Stimulated activated CD8-positive, alpha-beta memory T cell treated with anti-CD3 and anti-CD28 coated beads, Interleukin-15, amount 100 ng/mL, for 1 hour (primary cell): ENCODE measurements around the gene AGBL4.

Source experiments
- DNase-seq: peaks from one replicate; pipeline ENCODE4 v3.0.0-alpha.2; 2020; ENCODE audit warnings: low read depth

Gene AGBL4

DNA sequence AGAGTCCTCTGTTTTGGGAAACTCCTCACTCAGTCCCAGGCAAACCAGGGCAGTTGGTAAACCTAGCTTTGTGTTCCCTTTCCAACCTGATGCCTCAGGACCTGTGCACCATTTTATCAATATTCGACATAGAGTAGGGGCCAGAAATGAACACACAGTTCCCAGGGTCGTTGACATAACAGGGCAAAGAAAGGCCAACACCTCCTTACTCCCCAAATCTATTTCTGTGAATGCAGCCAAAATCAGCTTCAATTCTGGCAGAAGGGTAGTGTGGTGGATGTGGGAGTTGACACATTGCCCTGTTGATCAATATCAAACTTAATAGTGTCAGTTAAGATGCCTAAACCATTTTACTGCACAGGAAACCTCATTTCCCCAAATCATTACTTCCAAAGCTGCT is 1447.2 kb downstream of the AGBL4 start:
- DNase-seq: no peak

DNA sequence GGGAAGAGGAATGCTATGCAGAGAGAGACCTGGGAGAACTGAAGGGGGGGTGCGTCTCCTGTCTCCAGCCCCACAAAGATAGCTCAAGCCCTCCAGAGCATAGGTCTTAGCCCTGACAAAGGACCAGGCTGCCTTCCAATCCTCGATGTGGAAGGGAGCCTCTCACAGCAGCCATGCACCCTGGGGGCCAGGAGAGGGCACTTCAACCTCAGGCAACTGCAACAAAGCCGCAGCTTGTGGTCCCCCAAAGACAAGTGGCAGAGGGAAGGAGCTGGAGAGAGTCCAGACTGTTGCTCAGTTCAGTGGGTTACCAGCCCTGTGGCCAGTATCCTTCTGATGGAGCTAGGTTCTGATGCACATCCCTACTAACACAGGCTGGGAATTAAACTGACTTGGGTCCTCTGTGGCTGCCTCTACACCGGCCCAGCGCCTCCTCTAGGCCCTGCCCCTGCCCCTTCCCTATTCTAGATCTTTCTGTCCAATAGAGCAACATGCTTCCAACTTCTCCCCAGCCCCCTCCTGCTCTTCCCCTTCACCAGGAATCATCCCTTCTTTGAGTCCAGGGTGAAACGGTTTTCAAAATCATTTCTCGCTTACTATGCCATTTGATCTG is 1451.0 kb downstream of the AGBL4 start:
- DNase-seq: no peak

DNA sequence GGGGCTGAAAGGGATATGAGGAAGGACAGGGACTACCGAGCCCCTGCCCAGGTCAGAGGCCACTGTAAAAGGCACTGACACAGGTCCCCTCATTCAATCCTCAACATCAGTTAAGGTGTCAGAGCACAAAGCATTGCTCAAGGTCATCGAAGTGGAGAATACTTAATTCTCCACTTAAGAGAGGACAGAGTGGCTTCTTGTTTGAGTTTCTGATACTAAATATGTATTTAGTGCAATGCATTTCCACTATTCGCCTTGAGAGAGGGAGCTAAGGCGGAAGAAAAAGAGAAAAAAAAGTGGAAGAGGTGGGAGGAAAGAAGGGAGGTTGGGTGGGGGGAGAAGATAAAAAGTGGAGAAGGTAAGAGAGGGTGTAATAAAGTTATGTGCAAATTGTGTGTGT is 1451.6 kb downstream of the AGBL4 start:
- DNase-seq: no peak

DNA sequence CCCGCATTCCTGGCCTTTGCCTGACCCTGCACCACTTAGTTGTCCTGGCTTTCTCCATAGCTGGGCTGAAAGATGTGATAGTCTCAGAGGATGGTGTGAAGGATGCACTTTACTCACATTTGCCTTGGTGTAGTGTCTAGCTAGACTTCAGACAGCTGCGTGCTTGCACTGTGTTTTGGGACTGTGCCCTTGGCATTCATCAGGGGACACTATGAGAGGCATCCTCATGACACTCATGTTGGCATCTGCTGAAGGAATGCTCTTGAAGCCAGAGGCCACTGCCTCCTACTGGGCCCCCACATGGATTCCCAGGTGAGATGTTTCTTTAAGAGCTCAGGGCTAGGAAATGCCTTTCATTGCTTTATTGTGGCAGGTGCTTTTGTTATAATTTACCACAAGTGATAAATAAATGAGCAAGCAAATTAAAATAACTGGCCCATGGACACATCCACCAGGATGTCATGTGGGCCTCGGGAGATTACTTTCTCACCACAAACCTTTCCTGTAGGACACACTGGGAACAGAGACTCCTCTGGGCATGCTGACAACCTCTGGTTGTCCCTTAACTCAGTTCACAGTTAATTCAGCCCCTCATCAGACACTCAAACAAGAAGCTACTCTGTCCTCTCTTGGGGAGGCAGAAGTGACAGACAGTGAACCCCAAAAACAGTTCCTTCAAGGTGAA is 1452.3 kb downstream of the AGBL4 start:
- no peak for DNase-seq

DNA sequence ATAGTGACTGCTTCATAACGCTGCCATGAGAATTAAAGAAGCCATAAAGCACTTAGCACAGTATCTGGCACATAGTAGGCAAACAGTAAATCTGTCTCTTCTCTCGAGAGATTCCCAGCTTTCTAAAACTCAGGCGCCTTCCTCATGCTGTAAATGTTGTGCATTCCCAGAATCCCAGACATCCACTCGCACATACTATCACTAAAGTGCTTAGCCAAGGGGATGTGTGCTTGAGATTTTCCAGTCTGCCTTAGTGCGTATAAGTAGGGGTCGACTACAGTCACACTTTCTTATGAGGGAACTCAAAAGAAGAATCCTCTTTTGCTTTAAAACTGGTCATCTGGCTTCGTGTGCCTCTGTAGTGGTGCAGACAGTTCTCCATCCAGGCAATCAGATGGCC is 1453.2 kb downstream of the AGBL4 start:
- DNase-seq: no peak

DNA sequence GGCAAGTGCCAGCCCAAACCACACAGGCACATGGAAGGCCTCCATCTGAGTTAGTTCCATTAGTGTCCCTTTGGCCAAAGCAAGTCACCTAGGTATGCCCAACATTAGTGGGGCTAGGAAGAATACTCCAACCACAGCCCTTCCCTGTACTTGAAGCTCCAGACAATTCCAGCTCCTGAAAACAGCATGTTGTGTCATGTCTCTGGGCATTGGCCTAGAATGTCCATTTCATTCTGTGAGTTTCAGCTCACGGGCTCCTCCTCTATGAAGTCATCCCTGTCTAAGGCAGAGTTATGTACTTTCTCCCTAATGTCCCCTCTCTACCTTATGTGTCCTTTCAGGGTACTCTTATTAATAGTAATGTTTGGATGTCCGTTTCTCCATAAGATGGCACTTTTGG is 1455.3 kb downstream of the AGBL4 start:
- DNase-seq: no peak

DNA sequence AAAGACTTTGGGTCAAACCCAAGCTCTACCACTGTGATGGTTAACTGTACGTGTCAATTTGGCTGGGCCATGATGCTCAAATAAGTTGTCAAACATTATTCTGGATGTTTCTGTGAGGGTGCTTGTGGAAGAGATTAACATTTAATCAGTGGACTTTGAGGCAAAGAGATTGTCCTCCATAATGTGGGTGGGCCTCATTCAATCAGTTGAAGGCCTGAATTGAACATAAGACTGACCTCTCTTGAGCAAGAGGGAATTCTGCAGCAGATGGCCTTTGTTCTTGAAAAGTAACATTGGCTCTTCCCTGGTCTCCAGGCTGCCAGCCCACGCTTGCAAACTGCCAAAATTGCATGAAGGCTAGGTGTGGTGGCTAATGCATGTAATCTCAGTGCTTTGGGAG is 1457.3 kb downstream of the AGBL4 start:
- DNase-seq: no peak

DNA sequence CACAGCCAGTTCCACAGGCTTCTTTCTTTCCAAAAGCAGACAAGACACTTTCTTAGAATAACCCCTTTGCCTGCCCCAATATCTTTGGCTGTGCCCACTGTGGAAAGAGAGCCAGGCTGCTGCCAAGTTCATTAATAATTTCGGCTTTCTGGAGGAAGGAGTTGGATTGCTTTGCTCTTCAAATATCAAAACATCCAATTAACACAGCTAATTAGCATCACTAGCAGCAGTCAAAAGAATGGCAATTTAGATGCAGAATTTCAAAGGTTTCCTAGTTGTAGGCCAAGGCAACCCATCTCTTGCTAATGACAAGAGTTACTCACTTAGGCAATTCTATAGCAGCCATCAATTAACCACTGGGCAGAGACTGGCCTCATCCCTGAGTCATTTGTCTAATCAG is 1460.7 kb downstream of the AGBL4 start:
- no peak for DNase-seq

DNA sequence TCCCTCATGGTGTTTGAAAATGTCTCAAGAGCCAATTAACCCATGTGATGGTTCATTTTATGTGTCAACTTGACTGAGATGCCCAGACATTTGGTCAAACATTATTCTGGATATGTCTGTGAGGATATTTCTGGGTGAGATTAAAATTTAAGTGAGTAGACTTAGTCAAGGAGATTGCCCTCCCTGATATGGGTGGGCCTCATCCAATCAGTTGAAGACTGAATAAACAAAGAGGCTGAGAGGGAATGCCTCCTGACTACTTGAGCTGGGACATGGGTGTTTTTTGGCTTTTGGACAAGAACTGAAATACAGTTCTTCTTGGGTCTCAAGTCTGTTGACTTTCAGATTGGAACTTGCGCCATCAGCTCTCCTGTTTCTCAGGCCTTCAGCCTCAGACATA is 1462.3 kb downstream of the AGBL4 start:
- DNase-seq: no peak

DNA sequence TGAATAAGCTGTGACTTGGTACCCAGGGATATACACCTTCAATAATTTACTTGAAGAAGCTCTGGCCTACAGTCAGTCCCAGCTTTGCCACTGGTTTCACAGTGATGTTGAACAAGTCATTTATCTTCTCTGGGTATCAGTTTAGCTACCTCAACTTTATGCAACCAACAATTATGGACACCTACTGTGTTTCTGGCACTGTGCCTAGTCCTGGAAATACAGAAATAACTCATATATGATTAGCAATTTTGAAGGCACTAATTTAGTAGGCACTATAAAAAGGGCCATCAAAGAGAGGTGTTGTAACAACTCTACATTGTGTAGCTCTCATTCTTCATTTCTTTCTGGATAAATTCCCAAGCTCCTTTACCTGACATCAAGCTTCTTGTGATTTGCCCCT is 1463.2 kb downstream of the AGBL4 start:
- no peak for DNase-seq

DNA sequence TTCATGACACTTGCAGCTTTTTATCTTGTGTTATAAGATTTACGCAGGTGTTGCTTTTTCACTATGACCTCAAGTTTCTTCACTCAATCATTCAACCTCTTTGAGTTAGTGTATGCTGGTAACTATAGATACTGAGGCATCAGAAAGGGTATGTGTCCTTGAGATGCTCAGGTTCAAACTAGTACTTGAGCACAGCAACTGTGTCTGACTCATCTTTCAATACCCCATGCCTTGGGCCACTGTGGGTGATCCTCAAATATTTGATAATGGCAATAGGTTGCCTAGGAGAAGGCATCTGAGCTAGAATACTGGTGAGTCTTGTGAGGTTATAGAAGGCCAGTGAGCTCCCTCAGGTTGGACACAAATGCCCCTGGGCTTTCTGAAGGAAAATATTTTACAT is 1463.6 kb downstream of the AGBL4 start:
- no peak for DNase-seq

DNA sequence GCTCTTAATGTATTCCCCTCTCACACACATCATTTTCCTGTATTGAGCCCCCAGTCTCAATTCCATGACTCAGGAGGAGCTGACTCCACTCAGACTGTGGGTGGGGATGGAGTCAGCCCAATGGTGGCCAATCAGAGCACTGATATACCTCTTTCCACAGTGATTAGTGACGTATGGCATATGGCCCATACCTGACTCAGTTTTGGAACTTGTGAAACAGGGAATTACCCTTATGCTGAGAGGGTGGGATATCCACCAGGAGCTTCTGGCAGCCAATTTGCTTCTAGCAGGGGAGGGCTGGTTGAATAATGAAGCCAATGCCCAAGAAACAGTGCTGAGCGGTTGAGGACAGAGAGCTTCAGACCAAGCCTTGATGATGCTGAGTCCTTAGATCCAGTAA is 1465.4 kb downstream of the AGBL4 start:
- DNase-seq: no peak

DNA sequence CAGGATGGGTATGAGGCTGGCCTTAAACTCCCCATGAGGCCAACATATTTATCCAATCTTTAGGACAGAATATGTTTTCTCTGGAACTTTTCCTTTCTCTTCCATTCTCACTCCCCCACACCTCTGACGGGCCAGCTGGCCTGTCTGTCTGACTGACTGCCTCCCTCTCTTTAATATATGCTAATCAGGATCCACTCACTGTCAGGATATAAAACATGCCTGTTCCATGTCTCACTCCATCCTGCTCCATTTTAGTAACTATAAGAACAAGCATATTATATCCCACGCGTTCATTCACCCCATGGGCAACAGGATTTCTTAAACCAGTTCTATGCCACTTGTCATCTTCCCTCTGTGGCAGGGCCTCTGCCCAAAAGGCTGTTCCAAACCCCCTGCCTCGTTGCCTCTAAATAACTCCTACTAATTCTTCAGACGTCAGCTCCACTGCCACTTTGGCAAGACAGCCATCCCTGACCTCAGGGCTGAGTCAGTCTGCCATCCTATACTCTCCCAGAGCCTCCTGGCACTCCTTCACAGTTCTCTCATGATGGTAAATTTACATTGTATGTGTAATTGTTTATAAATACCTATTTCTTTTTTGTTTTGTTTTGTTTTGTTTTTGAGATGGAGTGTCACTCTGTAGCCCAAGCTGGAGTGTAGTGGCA is 1467.4 kb downstream of the AGBL4 start:
- DNase-seq: no peak

DNA sequence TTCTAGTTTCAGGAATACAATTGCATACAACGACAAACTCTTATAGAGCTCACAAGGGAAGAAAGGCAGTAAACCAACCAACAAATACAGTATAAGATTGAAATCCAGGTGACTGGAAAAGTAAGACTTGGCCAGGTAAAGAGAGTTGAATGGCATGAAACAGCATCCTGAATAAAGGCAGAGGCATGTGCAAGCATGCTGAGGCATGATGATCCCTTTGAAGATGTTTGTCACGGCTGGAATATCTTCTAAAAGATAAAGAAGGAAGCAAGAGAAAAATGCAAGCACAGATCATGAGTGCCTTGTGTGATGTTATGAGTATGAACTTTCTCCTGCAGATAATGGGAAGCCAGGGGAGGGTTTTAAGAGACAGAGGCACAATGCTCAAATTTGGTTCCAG is 1468.5 kb downstream of the AGBL4 start:
- DNase-seq: no peak

DNA sequence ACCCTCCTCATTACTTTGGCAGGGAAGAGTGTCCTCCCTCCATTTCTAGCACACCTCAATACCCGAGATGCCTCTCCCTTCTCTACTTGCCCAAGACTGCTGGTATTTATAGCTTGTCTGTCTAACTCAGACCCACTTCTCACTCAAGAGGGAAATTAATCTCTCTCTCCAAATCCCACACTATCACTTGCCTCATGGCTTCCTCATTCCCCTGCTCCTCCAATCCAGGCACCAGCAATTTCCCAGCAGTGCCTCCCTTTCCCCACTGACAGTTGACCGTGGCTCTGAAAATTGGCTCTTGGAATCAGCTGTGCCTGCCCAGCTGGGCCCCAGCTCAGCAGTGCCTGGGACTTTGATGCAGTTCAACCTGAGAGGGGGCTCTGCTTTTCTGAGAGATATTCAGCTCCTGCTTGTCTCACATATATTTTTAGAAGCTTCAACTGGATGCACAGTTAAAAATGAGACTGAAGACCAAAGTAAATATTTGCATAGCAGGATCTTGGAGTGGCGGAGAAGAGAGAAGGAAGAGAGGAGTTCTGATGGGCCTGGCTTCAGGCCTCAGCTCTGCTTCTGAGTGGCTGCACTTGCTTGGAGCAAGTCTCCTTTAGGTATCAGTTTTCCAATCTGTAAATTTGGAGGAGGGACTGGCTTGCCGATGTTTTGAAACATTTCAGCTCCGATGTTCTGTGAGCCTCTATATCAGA is 1470.7 kb downstream of the AGBL4 start:
- DNase-seq: no peak

DNA sequence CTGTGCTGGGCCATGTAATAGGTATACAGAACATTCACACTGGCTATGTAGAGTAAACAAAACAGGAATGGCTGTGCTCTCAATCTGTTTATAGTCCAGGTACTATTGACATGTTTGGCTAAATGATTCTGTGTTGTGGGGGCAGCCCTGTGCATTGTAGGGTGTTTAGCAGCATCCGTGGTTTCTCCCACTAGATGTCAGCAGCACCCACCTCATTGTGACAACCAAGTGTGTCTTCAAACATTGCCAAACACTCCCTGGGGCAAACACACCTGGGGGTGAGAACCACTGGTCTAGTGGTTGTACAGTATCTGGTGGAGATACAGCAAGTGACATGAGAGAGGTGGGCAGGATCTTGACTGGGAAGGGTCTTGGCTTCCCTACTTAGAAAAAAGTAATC is 1471.3 kb downstream of the AGBL4 start:
- DNase-seq: no peak

DNA sequence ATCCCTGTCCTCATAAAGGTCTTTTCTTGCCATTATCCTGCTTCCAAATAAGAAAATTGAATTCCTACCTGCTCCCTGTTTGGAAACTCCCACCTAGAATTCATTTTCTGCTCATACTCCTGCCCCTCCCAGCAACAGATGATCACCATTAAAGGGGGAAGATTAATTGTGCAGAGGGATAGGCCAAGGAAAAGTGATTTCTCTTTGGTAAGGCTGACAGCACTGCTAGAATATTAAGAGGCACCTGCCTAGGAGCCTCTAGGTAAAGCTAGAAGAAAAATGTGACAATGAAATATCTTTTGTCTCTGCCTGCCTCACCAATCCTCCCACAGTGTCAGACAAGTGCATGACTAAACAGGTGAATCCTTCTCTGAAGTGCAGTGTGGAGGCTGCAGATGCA is 1474.8 kb downstream of the AGBL4 start:
- no peak for DNase-seq

DNA sequence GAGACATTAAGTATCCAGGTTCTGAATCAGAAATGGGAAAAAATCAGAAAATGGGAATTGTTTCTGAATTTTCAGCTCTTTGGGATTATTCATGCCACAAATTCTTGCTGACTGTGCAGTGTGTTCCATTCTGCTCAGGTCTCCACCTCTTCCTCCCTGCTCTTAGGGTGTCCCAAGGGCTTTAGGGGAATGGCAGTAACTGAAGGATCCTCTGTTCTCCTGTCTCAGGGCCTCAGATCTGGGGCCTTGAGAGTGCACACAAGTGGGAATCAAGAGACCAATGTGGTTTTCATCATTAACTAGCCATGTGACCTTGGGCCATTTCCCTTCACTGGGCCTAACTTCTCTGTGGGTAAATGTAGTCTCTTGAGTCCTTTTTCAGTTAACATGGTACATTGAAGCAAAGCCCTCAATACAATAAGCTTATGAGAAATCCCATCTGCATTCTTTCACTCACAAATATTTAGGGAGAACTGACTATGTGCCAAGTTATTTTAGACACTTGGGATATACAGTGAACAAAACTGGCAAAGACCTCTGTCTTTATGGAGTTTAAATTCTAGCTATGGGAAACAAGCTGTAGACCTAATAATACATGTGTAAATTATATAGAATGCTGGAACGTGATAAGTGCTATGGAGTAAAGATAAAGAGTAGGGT is 1476.1 kb downstream of the AGBL4 start:
- DNase-seq: no peak

DNA sequence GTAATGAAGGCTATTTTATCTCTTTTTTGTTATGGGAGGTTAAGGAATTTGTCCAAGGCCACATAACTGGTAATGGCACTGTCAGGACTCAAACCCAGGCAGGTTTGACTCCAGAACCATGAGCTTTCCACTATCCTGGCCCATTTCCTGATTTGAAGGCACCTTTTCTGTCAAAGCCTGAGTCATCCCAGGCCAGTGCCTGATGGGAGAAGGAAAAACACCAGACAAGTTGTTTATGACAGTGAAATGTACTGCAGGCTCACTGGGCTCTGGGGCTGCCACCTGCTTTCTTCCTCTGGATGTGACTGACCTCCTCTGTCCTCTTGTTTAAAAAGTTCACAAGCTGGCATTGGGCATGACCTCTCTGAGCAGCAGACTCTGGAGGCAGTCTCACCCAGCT is 1479.9 kb downstream of the AGBL4 start:
- no peak for DNase-seq

DNA sequence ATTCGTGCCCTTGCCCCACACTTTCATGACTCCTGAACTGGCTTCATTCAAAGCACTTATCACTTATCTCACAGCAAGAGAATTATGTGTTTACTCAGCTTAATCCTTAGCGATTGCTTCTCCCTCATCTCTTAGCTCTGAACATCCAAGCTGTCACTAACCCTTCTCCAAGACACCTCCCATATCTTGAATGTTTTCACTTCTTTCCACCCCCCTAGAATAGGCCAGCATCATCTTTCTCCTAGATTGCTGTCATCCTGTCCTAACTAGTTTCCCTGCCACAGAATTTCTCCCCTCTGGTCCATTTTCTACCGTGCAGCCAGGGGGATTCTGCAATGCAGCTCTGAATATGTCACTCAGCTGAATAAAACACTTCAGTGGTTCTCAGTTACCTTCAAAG is 1483.2 kb downstream of the AGBL4 start:
- no peak for DNase-seq

DNA sequence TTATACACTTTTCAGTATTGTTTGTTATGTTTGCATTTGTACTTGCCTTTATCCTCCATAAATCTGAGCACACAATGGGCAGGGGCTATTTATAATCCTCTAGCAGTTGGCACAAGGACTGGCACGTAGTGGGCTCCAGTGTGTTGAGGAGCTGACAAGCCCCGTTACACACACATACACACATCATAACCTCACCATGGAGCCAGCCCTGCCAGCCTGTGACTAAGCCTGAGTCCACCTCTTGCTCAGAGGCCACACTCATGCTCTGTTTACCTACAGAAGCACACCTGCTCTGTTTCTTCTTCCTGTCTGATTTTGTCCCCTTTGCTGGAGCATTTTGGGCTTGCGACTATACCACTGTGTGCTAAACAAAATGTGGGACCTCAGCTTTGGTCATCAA is 1487.3 kb downstream of the AGBL4 start:
- no peak for DNase-seq

DNA sequence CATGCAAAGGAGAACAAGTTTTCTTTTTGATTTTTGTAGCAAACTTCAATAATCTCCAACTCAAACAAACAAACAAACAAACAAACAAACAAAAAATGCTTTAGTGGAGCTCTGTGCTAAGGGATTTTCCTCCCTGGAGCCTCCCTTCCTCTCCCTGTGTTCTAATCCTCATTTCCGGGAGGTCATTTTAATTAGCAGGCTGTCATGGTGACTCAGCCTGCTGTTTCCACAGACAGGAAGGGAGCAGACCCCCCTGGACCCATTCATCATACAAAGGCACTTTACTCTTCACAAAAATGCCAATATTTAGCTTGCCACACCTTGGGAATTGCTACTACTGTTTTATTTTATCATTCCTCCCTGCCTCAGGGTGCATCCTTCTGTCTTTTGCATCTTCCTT is 1490.8 kb downstream of the AGBL4 start:
- no peak for DNase-seq
